Suprapubic skin (tissue), 4 donors: ENCODE measurements around the gene DPM1. TPM values are rescaled to one million over a fixed set of nuclear protein-coding genes. Genes with fewer than 3 reads are reported as not detected.

Experiments used
- DNase-seq, 2 donors: peaks; one replicate each; pipeline ENCODE4 v3.0.0-alpha.2; 2019; ENCODE audit warnings: low spot score in 2 of 2
- H3K27ac ChIP-seq: fragments of 200-600 bp; sonication (generic); one replicate; pipeline ENCODE4 v1.5.1; 2019
- H3K27me3 ChIP-seq: fragments of 200-600 bp; sonication (generic); one replicate; pipeline ENCODE4 v1.5.1; 2019
- H3K36me3 ChIP-seq: fragments of 200-600 bp; sonication (generic); one replicate; pipeline ENCODE4 v1.5.1; 2019
- H3K4me1 ChIP-seq: fragments of 200-600 bp; sonication (generic); one replicate; pipeline ENCODE4 v1.5.1; 2019
- H3K4me3 ChIP-seq: fragments of 200-600 bp; sonication (generic); one replicate; pipeline ENCODE4 v1.5.1; 2019; ENCODE audit warnings: mild to moderate bottlenecking
- H3K9me3 ChIP-seq: fragments of 200-600 bp; sonication (generic); one replicate; pipeline ENCODE4 v1.5.1; 2019
- CTCF ChIP-seq, 2 donors: fragments of 200-600 bp in 1 of 2; fragments of 450-650 bp in 1 of 2; sonication (generic) in 1 of 2; IDR thresholded peaks; one replicate each; pipeline ENCODE4 v1.5.1; 2016 to 2019; ENCODE audit warnings: antibody characterized with exemption in 2 of 2, mild to moderate bottlenecking in 1 of 2, moderate library complexity in 1 of 2
- EP300 ChIP-seq: sonication (generic); formaldehyde crosslinking; IDR thresholded peaks from one replicate; pipeline ENCODE4 v1.6.1; 2017; ENCODE audit warnings: antibody characterized with exemption
- POLR2A ChIP-seq, 2 donors: fragments of 450-650 bp; IDR thresholded peaks; one replicate each; pipeline ENCODE4 v1.6.1; 2017; ENCODE audit warnings: antibody characterized with exemption in 2 of 2, mild to moderate bottlenecking in 2 of 2, moderate library complexity in 2 of 2
- POLR2AphosphoS5 ChIP-seq, 3 donors: sonication (generic); formaldehyde crosslinking; IDR thresholded peaks; one replicate each; pipeline ENCODE4 v1.6.1; 2017; ENCODE audit warnings: antibody characterized with exemption in 3 of 3
- WGBS: methylation state at CpG from one replicate; pipeline ENCODE4 v1.1.5; 2018; 5-methylcytosine and 5-hydroxymethylcytosine counted together
- total RNA-seq, 4 donors: library from RNA; depleted of rRNA; stranded (reverse); fragments of >200 nt; gene quantifications; one replicate each; pipeline ENCODE4 v1.1.0, GENCODE V29; 2016

The DPM1 gene
- 10 to 100 TPM; 30.5 to 54.3 (median 41.5) TPM for total RNA-seq

- no peaks in the 10 kb centered on the region for H3K27me3 ChIP-seq
- H3K9me3 ChIP-seq = no peaks in the 10 kb centered on the region
- TF ChIP-seq EP300 = no peak
- TF ChIP-seq POLR2AphosphoS5 (IDR thresholded peaks at IDR 0.05) = peak; percentile 96 to 99 (median 97)
- TF ChIP-seq POLR2A (IDR thresholded peaks at IDR 0.05) = peak in 1 of 2 donors; percentile 83
- no peak for TF ChIP-seq CTCF (IDR thresholded peaks at IDR 0.05)
- peaks cover 38% of the 10 kb centered on the region for H3K4me1 ChIP-seq
- DNase-seq = peak; percentile 92 to 94
- H3K4me3 ChIP-seq = peak within 1 kb of the TSS; percentile 92
- H3K36me3 ChIP-seq = peaks cover 17% of the 10 kb centered on the region
- peak within 1 kb of the TSS; percentile 95 for H3K27ac ChIP-seq
- under 1% methylated on average over 51 of the region's 52 CpGs for WGBS
These were observed at the start of gene DPM1 for GRCh38 chr20:50957798-50958614. Gene DPM1 (minus strand): TSS chr20:50958532. CDS start chr20:50958523, 9 bp downstream.

GRCh38 chr20:51005214-51005613, 46.9 kb upstream of the DPM1 start:
- H3K27me3 ChIP-seq = peaks cover 13% of the 10 kb centered on the region
- H3K9me3 ChIP-seq = no peaks in the 10 kb centered on the region
- no peak overlapping the region for H3K4me3 ChIP-seq
- H3K36me3 ChIP-seq = no peaks in the 10 kb centered on the region
- DNase-seq = no peak
- no peaks in the 10 kb centered on the region for H3K4me1 ChIP-seq
- 95% methylated on average over 7 of the region's 7 CpGs for WGBS
- TF ChIP-seq POLR2A (IDR thresholded peaks at IDR 0.05) (no peak), CTCF (IDR thresholded peaks at IDR 0.05) (no peak), POLR2AphosphoS5 (IDR thresholded peaks at IDR 0.05) (no peak), EP300 (no peak)
- H3K27ac ChIP-seq = no peak overlapping the region

DNA sequence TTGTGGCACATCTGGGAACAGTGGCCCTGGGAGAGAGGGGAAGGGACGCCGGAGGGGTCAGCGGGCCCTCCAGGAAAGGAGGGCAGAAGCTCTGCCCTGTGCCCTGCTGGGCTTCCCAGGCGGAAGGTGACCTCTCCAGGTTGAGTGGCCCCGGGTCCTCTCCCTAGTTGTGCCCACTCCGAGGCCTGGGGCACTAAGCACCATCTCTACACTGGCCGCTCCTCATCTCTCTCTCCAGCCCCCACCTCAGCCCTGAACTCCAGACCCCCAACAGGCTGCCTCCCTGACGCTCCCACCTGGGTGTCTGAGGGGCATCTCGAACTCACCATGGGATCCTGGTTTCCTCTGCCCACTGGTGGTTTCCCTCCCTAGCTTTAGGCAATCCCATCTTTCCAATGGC, 46.4 kb upstream of the DPM1 start:
- Histone ChIP-seq H3K36me3 (no peaks in the 10 kb centered on the region), H3K27me3 (peaks cover 9% of the 10 kb centered on the region), H3K27ac (no peak overlapping the region), H3K4me3 (no peak overlapping the region), H3K9me3 (no peaks in the 10 kb centered on the region), H3K4me1 (no peaks in the 10 kb centered on the region)
- DNase-seq = no peak
- 88% methylated on average over 9 of the region's 9 CpGs for WGBS
- TF ChIP-seq POLR2AphosphoS5 (IDR thresholded peaks at IDR 0.05) (no peak), POLR2A (IDR thresholded peaks at IDR 0.05) (no peak), CTCF (IDR thresholded peaks at IDR 0.05) (no peak), EP300 (no peak)

DNA sequence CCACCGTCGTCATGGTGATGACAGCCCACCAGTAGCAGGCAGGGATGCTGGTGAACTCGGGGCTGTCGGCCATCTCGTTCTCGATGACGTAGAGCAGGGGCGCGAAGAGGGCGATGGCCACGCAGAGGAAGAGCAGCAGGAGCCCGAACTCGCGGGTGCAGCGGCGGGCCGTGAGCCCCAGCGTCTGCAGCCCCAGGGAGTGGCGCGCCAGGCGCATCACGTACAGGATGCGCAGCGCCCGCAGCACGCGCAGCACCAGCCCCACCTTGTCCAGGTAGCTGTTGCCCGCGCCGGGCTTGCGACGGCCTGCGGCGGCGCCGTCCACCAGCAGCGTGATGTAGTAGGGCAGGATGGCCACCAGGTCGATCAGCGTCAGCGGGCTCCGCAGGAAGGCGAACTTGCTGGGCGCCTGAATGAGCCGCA, 46.0 kb upstream of the DPM1 start:
- DNase-seq = no peak

More for the DNA sequence above, 46.0 kb upstream of the DPM1 start:
- Histone ChIP-seq H3K27me3 (peaks cover 9% of the 10 kb centered on the region), H3K27ac (no peak overlapping the region), H3K36me3 (no peaks in the 10 kb centered on the region), H3K9me3 (no peaks in the 10 kb centered on the region), H3K4me1 (no peaks in the 10 kb centered on the region), H3K4me3 (no peak overlapping the region)
- WGBS = 94% methylated on average over 35 of the region's 44 CpGs
- TF ChIP-seq EP300 (no peak), POLR2A (IDR thresholded peaks at IDR 0.05) (no peak), POLR2AphosphoS5 (IDR thresholded peaks at IDR 0.05) (no peak), CTCF (IDR thresholded peaks at IDR 0.05) (no peak)
